Body of pancreas (tissue), 4 donors: ENCODE results near the gene CUZD1.

Source experiments
- POLR2A ChIP-seq, 3 donors: fragments of 450-650 bp; IDR thresholded peaks; one replicate each; pipeline ENCODE4 v1.6.1; 2016; ENCODE audit warnings: antibody characterized with exemption in 3 of 3, mild to moderate bottlenecking in 2 of 3
- TF ChIP-seq, protein P1 (sequence below), 7 experiments: fragments of 450-650 bp in 4 of 7; fragments of 200-600 bp in 3 of 7; sonication (generic) in 3 of 7; IDR thresholded peaks; one replicate each; pipeline ENCODE4 v1.5.1; 2016 to 2019; ENCODE audit warnings: antibody characterized with exemption in 7 of 7

DNA sequence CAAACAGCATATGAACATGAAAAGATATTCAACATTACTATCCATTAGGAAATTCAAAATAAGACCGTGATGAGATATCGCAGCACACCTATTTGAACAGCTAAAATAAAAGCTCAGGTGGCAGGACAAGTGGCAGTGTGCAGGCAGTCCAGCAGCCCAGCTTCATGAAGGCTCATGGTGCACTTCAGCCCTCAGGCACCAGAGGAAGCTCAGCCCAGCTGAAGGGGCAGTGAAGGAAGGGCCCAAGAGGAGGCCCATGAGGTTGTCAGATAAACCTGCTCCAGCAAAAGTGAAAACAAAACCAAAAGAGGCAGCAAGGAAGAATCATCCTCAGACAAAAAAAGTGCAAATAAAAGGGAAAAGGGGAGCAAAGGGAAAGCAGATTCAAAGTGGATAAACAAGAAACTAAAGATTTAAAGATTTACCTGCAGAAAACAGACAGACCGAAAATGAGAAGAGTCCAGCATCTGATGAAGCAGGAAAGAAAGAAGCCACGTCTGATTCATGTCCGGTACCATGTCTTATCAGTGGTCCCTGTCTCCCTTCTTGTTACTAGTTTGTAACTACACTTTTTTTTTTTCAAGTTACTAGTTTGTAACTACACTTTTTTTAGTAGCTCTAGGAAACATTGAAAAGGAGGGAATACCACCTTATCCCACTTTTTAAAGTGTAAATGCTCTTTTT, 48.7 kb upstream of the CUZD1 start:
- TF ChIP-seq, protein P1, sequence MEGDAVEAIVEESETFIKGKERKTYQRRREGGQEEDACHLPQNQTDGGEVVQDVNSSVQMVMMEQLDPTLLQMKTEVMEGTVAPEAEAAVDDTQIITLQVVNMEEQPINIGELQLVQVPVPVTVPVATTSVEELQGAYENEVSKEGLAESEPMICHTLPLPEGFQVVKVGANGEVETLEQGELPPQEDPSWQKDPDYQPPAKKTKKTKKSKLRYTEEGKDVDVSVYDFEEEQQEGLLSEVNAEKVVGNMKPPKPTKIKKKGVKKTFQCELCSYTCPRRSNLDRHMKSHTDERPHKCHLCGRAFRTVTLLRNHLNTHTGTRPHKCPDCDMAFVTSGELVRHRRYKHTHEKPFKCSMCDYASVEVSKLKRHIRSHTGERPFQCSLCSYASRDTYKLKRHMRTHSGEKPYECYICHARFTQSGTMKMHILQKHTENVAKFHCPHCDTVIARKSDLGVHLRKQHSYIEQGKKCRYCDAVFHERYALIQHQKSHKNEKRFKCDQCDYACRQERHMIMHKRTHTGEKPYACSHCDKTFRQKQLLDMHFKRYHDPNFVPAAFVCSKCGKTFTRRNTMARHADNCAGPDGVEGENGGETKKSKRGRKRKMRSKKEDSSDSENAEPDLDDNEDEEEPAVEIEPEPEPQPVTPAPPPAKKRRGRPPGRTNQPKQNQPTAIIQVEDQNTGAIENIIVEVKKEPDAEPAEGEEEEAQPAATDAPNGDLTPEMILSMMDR (IDR thresholded peaks at IDR 0.05) = no peak
- no peak for TF ChIP-seq POLR2A (IDR thresholded peaks at IDR 0.05)
